HS-5 (cell line): ENCODE results near the gene UNC13C.
"Not testable (repeated sequence)": the region's sequence is repeated elsewhere in the genome, so short reads cannot be mapped to it uniquely, and the experiment has no call there.

Source experiments
- DNase-seq: peaks from one replicate; pipeline ENCODE4 v3.0.0-alpha.2; 2012; ENCODE audit warnings: low read depth

Gene UNC13C

DNA sequence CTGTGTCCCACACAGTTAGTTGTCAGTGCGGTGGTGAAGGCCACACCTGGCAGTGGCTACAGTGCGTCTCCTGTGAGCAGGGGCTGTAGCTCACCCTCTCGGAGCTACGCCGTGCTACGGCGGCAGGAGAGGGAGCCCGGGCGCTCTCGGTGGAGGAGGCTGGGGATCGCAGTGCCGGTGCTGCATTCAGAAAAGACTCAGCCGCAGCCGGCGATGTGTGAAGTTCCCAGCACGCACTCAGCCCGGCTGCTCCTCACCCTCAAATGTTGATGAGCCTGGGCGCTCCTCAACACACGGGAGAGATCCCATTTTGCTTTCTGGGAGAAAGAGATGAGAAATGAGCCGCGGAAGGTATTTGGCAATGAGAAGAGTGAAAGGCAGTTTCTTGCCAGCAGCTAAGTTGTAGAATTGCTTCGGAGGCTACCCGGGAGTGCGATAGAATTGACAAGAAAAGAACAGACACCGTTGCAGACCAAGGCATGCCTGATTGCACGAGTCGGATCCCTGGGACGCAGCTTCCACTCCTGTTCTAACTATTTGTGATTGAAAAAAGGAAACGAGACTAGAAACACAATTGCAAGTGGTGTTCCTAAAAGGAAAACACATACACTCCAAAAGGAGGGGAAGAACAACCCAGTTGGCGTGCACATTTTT, at the start of gene UNC13C:
Gene UNC13C, plus strand, starts transcription at position 189 of the 654 bp plus-strand sequence. CDS start 34,463 bp downstream, outside the sequence.
- no peak for DNase-seq

DNA sequence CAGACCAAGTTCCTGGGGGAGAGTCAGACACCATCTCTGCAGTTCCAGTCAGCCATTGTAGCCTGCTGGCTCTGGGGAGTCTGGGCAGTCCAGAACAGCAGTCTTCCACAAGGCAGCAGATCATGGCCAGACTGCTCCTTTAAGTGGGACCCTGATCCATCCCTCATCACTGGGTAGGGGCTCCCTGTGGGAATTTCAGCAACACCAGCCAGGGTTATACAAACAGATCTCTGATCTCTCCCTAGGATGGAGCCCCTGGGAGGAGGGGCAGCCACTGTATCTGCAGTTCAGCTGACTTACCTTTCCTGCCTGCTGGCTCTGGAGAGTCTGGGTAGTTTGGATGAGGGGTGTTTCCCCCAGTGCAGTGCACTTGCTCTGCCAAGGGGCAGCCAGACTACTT, 42.1 kb upstream of the UNC13C start:
- no peak for DNase-seq

DNA sequence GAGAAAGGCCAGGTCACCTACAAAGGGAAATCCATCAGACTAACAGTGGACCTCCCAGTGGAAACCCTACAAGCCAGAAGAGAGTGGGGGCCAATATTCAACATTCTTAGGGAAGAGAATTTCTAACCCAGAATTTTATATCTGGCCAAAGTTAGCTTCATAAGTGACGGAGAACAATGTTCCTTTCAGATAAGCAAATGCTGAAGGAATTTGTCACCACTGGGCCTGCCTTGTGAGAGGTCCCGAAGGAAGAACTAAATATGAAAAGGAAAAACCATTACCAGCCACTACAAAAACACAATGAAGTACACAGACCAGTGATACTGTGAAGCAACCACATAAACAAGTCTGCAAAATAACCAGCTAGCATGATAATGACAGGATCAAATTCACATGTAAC, 40.6 kb upstream of the UNC13C start:
- DNase-seq = not testable (repeated sequence)

DNA sequence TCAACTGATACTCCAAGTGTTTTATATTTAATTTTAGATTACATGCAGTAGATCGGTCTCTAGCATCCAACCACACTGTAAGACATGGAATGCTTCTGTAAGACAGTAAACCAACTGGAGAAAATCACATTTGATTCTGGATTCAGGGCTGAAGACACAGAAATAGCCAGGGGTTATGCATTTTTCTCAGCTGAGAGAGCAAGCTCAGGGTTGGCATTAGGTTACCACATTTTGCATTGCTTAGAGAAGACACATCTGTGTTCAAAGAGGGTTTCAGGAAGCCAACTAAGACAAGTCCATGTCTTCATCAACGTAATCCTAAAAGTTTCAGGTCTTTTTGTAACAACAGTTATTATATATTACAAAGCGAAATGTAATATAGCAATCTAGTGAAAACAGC, 27.7 kb upstream of the UNC13C start:
- DNase-seq = no peak

DNA sequence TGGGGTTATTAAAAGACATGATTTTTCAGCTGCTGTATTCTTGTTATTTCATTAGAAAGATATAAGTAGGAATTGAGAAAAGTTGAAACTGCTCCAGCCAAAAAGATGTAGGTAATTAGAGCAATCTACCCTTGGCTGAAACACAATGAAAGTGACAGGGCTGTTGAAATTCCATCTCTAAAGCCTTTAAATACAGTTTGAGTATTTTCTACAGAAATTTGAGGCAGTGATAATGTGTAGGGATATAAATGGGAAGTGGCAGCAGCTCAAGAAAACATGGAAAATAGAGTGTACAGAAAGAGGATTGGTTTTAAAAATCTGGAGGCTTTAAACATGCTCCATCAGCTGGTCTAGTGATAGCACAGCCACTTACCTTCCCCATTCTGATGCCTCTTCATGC, 22.8 kb upstream of the UNC13C start:
- no peak for DNase-seq

- no peak for DNase-seq
Observed at GRCh38 chr15:53962646-53963561, 15.3 kb upstream of the UNC13C start.

GRCh38 chr15:53963801-53964200, 14.4 kb upstream of the UNC13C start:
- DNase-seq = no peak

- DNase-seq = no peak
Observed at GRCh38 chr15:53974121-53974520, 4.1 kb upstream of the UNC13C start.

GRCh38 chr15:53974813-53975212, 3.4 kb upstream of the UNC13C start:
- no peak for DNase-seq

DNA sequence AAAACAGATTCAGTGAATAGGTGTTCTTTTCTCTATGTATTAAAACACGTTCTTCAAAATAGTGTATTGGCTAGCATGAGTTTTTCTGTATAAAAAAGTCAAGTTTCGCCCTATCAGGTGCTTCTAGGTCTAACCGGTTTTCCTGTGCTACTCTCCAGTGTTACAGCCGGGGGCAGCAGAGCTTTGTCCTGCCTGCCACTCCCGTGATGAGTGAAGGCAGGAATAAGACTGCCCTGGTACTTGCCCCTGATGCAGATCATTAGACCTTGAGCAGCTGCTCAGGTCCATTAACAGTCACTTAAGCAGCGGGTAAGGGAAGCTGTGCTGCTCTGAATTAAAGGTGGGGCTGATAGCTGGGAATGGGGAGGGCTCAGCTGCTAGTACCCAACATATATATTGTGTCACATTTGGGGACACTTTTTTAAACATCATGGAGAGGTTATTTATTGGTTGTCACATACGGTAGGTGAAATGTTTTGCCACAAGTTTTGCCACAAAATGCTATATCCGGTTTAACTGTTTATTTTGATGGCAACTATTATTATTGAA, 1.3 kb upstream of the UNC13C start:
- DNase-seq = no peak

DNA sequence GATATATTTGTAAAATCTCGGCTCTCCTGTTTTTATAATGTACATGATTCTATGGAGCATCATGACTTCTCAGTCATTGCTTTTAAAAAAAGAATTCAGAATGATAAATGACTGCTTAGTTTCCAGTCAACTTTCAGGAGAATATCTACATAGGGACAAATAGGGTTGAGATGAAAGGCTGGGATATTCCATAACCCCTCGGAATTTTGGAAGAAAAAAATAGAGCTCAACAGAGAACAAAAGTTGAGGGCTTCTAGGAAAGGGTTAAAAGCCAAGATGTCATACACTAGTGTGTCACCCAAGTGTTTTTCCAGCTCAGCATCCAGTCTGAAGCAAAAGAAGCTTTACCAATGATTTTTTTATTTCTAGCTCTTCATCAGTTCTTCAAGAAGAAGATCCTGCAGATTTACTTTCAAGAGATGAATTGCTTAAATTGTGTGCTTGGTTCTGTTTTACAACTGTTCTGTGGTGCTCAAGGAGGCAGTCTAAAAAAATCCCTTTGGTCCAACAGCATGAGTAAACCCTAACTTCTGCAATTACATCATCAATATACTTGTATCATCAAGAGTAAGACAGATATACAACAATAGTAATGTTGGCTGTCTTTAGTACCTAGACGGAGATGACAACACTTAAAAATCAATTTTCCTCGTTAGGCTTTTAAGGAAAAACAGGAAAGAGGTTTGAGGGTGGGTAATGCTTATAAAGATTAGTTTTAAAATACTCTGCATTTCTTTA, 979 bp downstream of the UNC13C start:
- DNase-seq = no peak

DNA sequence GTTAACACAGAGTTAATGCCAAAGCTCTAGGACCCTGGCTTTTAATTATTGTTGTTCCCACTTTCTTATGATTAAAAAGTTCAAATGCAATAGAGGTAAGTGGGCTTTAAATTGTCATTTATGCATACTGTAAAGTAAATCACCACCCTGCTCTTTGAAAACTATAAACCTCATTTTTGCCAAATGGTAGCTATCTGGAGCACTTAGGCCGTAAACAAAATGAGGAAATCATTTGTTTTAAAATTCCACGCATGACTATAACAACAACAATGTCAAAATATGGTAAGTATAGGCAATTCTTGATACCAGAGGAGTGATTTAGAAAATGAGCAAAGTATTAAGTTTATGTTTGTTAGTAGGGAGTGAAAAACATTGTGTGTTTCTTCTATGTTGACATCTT, 1.8 kb downstream of the UNC13C start:
- no peak for DNase-seq

DNA sequence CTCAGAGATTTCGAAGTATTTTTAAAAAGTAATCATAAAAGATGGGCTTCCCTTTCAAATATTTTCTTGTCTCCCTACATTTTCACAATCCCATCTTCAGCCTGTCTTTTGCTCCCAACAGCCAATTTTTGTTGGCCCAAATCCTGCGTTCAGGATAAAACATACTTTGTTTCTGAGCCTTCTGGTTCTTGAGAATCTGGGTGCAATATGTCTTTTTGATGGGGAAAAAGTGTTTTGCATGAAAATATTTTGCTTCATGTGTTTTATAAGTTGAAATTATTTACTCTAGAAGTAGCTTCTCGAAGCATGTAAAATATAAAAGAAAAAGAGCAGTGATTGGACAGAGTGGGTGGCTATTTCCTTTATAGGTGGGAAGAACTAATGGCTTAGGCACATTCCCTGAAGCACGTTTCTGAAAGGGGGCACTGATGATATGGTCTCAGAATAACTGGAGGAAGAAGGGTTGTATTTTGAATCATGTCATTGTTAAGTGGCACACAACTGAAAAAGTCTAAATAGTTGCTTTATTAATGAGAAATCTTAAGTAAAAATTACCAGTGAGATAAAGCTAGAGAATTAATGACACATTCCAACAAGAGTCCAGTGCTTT, 3.9 kb downstream of the UNC13C start:
- no peak for DNase-seq

DNA sequence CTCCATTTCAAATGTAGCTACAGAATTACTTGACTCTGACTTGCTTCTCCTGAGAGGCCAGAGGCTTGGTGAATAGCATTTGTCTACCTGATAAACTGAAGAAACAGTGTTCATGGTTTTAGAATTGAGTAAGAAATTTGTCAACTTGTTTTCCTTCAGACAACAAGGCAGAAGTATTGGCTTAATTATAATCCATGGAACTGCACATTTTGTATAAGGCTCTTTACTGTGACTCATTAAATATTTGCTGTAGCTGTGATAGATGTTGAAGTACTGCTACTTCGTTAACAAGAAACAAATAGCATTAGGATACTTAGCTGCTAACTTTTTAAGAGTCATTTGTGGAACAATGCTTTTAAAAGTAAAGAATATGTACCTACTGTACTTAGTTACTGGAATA, 4.6 kb downstream of the UNC13C start:
- DNase-seq = no peak

- DNase-seq = no peak
Observed at GRCh38 chr15:53984221-53984620, 6.0 kb downstream of the UNC13C start.

GRCh38 chr15:53985562-53985961, 7.3 kb downstream of the UNC13C start:
- DNase-seq = no peak

GRCh38 chr15:53987480-53987879, 9.2 kb downstream of the UNC13C start:
- DNase-seq = no peak

- no peak for DNase-seq
Observed at GRCh38 chr15:54007256-54007655, 29.0 kb downstream of the UNC13C start.

DNA sequence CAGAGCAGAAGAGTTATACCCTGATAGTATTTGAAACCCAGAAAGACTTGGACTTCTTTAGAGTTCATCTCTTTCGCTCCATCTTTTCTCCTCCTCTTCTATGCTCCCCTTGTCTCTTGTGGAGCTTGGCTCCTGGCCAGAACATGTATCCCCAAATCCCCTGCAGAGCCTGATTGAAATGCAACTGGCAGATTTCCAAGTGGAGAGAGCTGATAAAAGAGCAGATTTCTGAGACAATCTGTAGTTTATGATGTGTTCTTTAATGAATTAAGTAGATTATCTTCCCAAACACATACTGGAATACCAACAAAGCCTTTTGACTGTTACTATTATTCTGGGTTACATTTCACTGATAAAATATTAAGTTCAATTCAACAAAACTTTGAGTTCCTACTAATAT, 33.4 kb downstream of the UNC13C start:
- no peak for DNase-seq

DNA sequence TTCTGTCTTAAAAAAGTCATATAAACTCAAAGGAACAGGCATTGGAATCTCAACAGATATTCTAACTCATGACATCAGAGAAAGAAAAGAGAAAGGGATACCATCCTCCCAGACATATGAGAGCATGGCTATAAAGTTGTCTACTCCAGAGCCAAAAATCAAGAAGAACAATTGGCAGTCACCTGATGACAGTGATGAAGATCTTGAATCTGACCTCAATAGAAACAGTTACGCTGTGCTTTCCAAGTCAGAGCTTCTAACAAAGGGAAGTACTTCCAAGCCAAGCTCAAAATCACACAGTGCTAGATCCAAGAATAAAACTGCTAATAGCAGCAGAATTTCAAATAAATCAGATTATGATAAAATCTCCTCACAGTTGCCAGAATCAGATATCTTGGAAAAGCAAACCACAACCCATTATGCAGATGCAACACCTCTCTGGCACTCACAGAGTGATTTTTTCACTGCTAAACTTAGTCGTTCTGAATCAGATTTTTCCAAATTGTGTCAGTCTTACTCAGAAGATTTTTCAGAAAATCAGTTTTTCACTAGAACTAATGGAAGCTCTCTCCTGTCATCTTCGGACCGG, 35.9 kb downstream of the UNC13C start:
- no peak for DNase-seq

- DNase-seq = no peak
Observed at GRCh38 chr15:54017251-54017650, 39.0 kb downstream of the UNC13C start.

GRCh38 chr15:54017959-54018358, 39.7 kb downstream of the UNC13C start:
- DNase-seq = no peak
